AG09319 (cell line): ENCODE results near the gene PKD1.

ENCODE experiments used
- DNase-seq: peaks from one replicate; pipeline ENCODE4 v3.0.0-alpha.2; 2010; ENCODE audit warnings: low read depth; ENCODE audit errors: extremely low read depth
- TF ChIP-seq, protein P1 (sequence below): IDR thresholded peaks from 2 replicates; pipeline ENCODE4 v1.5.1; 2011; ENCODE audit warnings: low read depth, mild to moderate bottlenecking, inconsistent platforms, low read length, moderate library complexity

Gene PKD1

DNA sequence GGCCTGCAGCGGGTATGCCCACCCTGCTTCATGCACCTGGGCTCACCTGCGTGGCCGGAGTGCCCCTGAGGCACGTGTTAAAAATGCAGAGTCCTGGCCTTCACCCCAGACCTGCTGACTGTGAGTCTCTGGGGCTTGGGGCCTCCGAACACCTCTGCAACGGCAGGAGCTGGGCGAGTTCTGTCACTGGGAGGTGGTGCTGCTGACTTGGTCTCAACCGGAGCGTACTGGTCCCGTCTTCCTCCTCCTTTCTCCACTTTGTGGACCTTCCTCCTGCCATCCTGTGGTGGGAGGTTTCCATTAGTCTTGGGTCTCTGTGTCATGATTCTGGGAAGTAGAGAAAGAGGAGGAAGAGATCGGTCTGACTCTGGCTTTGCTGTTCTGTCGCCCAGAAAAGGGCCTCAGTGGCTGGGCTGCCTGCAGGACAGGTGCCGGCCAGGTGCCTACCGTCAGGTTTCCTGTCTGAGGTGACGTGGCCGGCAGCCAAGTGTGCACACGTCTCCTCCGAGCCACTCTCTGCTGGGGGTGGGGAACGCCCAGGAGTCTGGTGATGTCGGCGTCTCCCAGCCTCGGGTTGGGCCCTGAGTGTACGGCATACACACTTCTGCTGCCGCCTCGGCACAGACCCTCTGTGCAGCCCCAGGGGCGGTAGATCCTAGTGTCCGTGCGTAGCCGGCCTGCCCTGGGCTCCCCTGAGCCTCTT, 81.0 kb downstream of the PKD1 start:
- TF ChIP-seq, protein P1, sequence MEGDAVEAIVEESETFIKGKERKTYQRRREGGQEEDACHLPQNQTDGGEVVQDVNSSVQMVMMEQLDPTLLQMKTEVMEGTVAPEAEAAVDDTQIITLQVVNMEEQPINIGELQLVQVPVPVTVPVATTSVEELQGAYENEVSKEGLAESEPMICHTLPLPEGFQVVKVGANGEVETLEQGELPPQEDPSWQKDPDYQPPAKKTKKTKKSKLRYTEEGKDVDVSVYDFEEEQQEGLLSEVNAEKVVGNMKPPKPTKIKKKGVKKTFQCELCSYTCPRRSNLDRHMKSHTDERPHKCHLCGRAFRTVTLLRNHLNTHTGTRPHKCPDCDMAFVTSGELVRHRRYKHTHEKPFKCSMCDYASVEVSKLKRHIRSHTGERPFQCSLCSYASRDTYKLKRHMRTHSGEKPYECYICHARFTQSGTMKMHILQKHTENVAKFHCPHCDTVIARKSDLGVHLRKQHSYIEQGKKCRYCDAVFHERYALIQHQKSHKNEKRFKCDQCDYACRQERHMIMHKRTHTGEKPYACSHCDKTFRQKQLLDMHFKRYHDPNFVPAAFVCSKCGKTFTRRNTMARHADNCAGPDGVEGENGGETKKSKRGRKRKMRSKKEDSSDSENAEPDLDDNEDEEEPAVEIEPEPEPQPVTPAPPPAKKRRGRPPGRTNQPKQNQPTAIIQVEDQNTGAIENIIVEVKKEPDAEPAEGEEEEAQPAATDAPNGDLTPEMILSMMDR: no peak
- no peak for DNase-seq

DNA sequence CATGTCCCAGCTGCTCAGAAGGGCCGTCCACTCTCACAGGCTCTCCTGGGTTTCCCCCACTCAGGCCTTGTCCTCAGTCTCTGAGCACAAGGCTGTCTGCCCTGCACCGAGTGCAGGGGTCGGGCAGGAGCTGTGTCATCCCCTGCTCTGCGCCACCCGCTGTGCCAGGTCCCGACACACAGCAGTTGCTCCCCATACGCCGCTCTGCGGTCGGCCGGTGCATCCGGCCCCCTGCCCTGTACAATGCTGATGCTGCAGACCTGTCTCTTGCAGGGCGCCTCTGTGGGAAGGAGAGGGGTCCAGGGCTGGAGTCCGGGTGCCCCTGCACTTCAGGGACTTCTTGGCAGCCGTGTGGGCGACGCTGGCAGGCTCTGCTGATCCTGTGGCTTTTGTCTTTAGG, 81.8 kb downstream of the PKD1 start:
- TF ChIP-seq, protein P1: no peak
- no peak for DNase-seq

DNA sequence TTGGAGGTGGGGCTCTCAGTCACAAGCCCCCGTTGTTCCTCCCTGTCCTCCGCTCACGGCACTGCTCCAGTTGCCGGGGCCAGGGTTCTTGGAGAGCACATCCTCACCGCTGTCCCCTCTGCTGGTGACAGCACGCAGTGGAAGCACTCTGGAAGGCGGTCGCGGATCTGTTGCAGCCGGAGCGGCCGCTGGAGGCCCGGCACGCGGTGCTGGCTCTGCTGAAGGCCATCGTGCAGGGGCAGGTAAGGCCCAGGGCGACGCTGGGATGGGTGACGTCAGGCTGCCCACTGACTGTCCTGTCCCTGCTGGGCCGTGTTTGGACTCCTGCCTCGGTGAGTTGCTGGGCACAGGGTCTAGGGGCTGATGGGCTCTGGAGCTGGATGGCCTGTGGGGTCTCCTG, 82.5 kb downstream of the PKD1 start:
- DNase-seq: no peak
- TF ChIP-seq, protein P1: no peak

DNA sequence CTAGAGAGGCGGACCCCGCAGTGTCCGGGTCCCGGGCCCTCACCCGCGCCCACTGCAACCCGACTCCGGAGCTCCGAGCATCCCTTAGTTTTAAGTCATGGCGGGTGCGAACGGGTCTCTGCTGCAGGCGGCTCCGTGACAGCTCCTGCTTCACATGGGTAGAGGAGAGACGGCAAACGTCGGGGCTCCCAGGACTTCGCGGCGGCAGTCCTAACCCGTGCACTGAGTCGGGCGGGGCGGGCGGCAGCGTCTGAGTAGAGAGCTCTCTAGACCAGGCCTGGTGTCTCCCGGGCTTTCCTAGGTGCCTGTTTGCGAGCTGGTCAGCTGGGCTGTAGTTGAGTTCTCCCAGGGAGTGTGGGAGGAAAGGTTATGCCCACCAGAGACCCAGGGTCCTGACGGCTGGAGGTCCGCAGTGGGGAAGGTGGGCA, 87.6 kb downstream of the PKD1 start:
- no peak for DNase-seq
- TF ChIP-seq, protein P1: no peak

DNA sequence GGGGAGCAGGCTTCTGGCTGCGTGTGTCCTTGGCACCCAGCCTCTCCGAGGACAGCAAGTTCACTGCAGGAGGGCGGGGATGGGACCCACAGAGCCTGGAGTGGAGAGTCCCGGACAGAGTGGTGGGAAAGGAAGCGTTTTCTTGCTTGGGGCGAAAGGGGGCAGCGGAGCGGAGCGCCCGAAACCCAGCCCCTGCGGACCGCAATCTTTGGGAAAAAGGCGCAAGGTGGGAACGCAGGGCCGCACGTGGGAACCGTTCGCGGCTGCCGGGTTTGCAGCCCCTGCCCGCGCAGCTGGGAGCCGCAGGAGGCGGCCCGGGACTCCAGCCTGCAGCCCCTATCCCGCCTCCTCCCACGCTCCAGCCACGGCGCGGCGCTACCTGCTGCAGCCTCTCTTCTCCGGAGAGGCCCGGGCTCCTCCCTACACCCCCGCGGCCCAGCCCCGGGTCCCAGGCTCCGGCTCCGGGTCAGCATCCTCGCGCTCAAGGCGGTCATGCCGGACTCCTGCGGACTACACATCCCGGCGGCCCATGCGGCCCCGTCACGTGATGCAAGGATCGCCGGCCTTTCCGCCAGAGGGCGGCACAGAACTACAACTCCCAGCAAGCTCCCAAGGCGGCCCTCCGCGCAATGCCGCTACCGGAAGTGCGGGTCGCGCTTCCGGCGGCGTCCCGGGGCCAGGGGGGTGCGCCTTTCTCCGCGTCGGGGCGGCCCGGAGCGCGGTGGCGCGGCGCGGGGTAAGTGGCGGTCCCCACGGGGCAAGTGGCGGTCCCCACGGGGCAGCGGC, 88.2 kb downstream of the PKD1 start, which contains the start of the genes NTHL1 and TSC2:
TSS of gene NTHL1 (minus strand) at position 505 of the 786 bp plus-strand sequence. CDS start at position 494, 11 bp downstream.
TSS of gene TSC2 (plus strand) at position 656 of the 786 bp plus-strand sequence. CDS start 631 bp downstream, outside the sequence.
- TF ChIP-seq, protein P1: peak; percentile 23
- DNase-seq: peak; percentile 87

DNA sequence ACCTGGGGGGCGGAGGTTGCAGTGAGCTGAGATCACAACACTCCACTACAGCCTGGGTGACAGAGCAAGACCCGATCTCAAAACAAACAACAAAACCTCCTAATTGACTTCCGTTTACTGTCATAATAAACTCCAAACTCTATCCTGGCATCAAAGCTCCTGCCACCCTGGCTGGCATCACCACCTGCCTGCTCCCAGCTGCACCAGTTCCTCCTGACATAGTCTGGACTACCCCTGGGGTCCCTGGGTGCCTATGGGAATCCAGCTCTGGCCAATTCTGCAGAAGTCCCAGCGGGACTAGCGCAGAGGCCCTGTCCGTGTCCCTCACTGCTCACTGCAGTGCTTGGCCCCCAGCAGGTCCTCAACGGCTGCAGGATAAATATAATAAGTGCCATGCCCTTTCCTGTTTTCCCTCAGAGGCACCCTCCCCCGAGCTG, 88.8 kb downstream of the PKD1 start:
- DNase-seq: no peak
- TF ChIP-seq, protein P1: no peak
